Panc1 (cell line): ENCODE measurements around the gene KCNIP3.

Source experiments
- CTCF ChIP-seq: fragments of 450-650 bp; IDR thresholded peaks from 2 replicates; pipeline ENCODE4 v1.5.1; 2017; ENCODE audit warnings: mild to moderate bottlenecking
- POLR2AphosphoS5 ChIP-seq: IDR thresholded peaks from 2 replicates; pipeline ENCODE4 v1.6.1; 2012; ENCODE audit warnings: mild to moderate bottlenecking, low read depth, low read length, moderate library complexity
- SIN3A ChIP-seq: IDR thresholded peaks from 2 replicates; pipeline ENCODE4 v1.6.1; 2012; ENCODE audit warnings: low read depth, mild to moderate bottlenecking, low read length, moderate library complexity, borderline replicate concordance; ENCODE audit not compliant: insufficient read depth
- TCF7L2 ChIP-seq: IDR thresholded peaks from 2 replicates; pipeline ENCODE4 v1.6.1; 2011; ENCODE audit warnings: mild to moderate bottlenecking, low read depth, low read length, inconsistent platforms

GRCh38 chr2:95303191-95303919 lies 6.2 kb downstream of the KCNIP3 start:
- TF ChIP-seq CTCF (no peak), TCF7L2 (no peak), POLR2AphosphoS5 (no peak), SIN3A (no peak)
